MM.1S (cell line): ENCODE data around the gene ERGIC3.

ENCODE experiments used
- CTCF ChIP-seq: fragments of 300-600 bp; sonication (generic); IDR thresholded peaks from 2 replicates; pipeline ENCODE4 v1.5.1; 2016; ENCODE audit warnings: antibody characterized with exemption, low read length, mixed read lengths
- EZH2phosphoT487 ChIP-seq: fragments of 300-600 bp; sonication (generic); IDR thresholded peaks from 2 replicates; pipeline ENCODE4 v1.6.1; 2018; ENCODE audit warnings: antibody characterized with exemption, low read length

GRCh38 chr20:35583636-35584560 is 42.0 kb downstream of the ERGIC3 start:
- TF ChIP-seq CTCF (no peak), EZH2phosphoT487 (no peak)
